Measurements from ENCODE around the gene RNF144B. TPM values are rescaled to one million over a fixed set of nuclear protein-coding genes. Genes with fewer than 3 reads are reported as not detected.
"Not testable (repeated sequence)": the region's sequence is repeated elsewhere in the genome, so short reads cannot be mapped to it uniquely, and the experiment has no call there.

Gene RNF144B
- 0.05 and 0.20 TPM in 2 replicates for total RNA-seq (2014; rRNA removed; shearing (Covaris generic))

DNA sequence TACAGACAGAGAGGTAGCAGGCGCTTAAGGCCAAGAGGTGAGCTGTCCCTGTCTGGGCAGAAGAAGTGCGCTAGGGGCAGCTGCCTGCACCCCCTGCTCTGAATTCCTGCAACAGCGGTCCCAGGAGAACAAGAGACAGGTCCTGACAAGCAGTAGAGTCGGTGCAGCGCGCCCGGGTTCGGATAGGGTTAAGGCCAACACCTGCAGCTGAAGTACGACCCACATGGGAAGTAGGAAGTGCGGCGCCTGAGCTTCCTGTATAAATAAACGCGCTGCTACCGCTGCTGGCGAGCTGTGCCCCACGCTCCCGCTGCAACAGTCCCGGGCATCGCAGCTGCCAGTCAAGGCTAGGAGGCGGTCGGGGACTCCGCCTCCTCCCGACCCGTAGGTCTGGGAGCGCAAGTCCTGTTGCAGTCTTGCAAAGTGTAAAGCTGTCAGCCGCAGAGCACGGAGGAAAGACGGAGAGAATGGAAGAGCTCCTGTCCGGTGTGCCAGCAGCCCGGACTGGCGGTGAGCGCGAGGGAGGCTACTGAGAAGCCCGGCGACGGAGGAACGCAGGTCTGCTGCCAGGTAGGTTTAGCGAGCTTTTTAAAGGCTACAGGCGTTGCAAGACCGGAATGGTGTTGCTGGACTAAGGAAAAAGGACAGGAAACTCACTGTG is at the start of gene RNF144B:
RNF144B (plus strand) TSS at position 290 of the 661 bp plus-strand sequence. CDS start 12,185 bp downstream, outside the sequence.
- Histone ChIP-seq H3K9me3 (replicated peaks) (no peaks in the 10 kb centered on the region), H3K27me3 (no peaks in the 10 kb centered on the region), H3K27ac (no peak within 1 kb of the TSS), H3K4me1 (no peaks in the 10 kb centered on the region), H3K36me3 (no peaks in the 10 kb centered on the region), H3K4me3 (peak within 1 kb of the TSS; percentile 55)
- DNase-seq = peak; percentile 48 to 55

DNA sequence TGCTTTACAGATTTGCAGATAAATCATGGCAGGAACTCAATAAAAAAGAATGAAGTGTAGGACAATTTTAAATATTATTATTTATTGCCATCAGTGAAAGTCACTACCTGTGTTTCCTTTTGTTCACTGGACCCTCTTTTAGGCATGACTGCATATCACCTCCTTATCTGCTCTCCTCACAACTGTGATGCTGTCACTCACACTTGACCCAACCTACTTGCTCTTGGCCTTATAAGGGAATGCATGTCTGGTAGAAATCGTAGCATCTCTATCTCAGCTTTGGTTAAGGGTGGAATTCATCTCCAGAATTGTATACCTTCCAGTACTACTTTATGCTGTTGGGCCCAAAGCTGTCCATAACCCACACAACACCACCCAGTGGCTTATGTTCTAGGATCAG is 47.6 kb upstream of the RNF144B start:
- Histone ChIP-seq H3K27me3 (no peaks in the 10 kb centered on the region), H3K4me3 (no peak overlapping the region), H3K27ac (no peak overlapping the region), H3K4me1 (no peaks in the 10 kb centered on the region), H3K9me3 (replicated peaks) (no peaks in the 10 kb centered on the region), H3K36me3 (no peaks in the 10 kb centered on the region)
- no peak for DNase-seq

DNA sequence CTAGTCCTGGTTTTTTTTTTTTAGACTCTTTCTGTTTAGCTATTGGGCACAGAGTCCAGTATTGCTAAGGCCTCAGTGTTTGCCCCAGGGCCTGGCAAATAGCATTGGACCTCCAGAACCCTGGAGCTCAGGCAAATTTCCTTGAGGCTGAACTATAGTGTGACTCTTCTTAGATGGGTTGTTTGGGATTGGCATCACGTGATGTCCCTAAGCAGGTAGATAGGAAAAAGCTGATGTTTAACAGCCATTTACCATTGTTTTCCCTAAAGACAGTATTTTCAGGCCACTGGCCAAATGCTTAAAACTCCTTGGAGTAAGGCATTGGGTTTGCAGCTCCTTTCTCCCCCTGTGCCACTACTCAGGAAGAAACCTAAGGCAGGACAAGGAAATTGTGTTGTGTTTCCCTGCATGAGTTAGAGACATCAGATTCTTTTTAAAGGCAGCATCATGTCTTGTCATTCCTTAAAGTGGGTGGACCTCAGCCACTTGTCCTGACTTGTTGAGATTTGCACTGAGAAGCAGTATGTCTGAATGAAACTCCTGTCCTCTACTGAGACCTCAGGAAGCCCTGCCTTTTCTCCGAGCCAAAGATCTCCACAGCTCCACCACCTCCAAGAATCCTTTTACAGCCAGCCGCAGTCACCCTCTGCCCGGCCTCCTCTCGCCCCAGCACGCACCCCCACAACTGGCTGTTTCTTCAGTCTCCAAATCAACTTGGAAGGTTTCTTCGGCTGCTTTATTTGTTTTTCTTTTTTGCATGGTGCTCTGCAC is 46.2 kb upstream of the RNF144B start:
- Histone ChIP-seq H3K36me3 (no peaks in the 10 kb centered on the region), H3K4me3 (no peak overlapping the region), H3K27ac (no peak overlapping the region), H3K4me1 (no peaks in the 10 kb centered on the region), H3K27me3 (no peaks in the 10 kb centered on the region), H3K9me3 (replicated peaks) (no peaks in the 10 kb centered on the region)
- no peak for DNase-seq

DNA sequence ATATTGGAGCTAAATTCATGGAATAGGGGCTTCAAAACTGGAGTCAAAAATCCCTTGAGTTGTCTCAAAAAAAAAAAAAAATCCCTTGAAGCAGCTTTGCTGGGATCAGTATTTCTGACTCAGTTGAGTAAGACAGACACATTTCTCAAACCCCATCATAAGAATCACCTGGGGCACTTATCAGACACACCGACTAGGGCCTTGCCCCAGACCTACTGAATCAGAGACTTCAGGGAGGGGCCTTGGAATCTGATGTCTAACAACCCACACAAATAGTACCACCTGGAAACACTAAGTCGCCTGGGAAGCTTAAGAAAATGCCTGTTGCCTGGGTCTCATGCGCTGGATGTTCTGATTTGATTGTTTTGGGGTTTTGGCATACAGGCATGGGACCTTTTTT is 44.9 kb upstream of the RNF144B start:
- Histone ChIP-seq H3K4me3 (no peak overlapping the region), H3K36me3 (no peaks in the 10 kb centered on the region), H3K27ac (no peak overlapping the region), H3K4me1 (no peaks in the 10 kb centered on the region), H3K9me3 (replicated peaks) (no peaks in the 10 kb centered on the region), H3K27me3 (no peaks in the 10 kb centered on the region)
- DNase-seq = no peak

DNA sequence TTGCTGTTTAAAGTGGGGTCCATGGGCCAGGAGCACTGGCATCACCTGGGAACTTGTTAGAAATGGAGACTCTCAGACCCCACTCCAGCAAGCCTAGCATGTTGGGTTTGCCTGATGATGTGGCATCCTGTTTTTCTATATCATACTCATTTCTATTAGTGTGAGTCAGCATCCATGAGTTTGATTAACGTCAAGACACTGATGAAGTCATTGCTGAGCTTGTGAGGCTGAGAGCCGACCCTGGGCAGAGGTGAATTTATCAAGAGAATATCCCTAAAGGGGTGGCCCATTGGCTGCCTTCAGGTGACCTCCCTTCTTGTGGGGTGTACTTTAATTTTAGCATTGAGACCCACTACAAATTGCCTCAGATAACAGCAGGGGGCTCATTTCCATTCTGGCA is 43.4 kb upstream of the RNF144B start:
- H3K27me3 ChIP-seq = no peaks in the 10 kb centered on the region
- no peak for DNase-seq
- H3K4me1 ChIP-seq = no peaks in the 10 kb centered on the region
- no peak overlapping the region for H3K4me3 ChIP-seq
- H3K36me3 ChIP-seq = no peaks in the 10 kb centered on the region
- no peaks in the 10 kb centered on the region for H3K9me3 ChIP-seq (replicated peaks)
- no peak overlapping the region for H3K27ac ChIP-seq

DNA sequence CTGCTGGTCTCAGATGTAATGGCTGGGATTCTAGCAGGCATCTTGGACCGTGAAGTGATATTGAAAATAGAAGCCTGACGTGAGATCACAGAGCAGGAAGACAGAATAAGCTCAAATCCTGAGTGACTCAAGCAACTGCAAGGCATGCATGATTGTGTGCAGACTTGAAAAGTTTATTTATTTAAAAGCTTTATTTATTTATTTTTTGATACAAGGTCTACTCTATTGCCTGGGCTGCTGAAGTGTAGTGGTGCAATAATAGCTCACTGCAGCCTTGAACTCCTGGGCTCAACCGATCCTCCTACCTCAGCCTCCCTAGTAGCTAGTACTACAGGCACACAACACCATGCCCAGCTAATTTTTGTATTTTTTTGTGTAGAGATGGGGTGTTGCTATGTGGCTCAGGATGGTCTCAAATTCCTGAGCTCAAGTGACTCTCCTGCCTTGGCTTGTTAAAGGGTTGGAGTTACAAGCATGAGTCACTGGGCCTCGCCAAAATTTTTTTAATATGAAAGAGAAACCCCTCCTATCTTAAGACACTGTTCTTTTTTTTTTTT is 40.1 kb upstream of the RNF144B start:
- Histone ChIP-seq H3K36me3 (no peaks in the 10 kb centered on the region), H3K4me1 (no peaks in the 10 kb centered on the region), H3K4me3 (no peak overlapping the region), H3K27ac (no peak overlapping the region), H3K9me3 (replicated peaks) (no peaks in the 10 kb centered on the region), H3K27me3 (no peaks in the 10 kb centered on the region)
- DNase-seq = peak; percentile 8 to 36

DNA sequence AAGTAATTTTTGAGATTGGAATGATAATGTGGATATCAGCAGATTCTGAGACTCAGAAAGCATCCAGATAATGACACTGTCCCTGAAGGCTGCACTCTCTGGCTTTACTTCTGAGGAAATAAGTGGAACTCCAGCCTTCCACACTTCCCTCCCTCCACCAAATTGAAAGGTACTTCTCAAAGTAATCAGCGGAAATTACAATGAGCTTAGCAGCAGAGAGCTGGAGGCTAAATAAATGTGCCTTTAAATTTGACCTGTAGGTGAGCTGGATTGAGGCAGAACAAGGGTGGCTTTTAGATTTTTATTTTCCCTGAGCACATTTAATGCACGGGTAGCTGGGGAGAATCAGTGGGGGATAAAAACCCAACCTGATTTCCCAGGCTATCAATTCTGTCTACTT is 39.3 kb upstream of the RNF144B start:
- Histone ChIP-seq H3K9me3 (replicated peaks) (no peaks in the 10 kb centered on the region), H3K27me3 (no peaks in the 10 kb centered on the region), H3K27ac (no peak overlapping the region), H3K4me1 (no peaks in the 10 kb centered on the region), H3K36me3 (no peaks in the 10 kb centered on the region), H3K4me3 (no peak overlapping the region)
- no peak for DNase-seq

DNA sequence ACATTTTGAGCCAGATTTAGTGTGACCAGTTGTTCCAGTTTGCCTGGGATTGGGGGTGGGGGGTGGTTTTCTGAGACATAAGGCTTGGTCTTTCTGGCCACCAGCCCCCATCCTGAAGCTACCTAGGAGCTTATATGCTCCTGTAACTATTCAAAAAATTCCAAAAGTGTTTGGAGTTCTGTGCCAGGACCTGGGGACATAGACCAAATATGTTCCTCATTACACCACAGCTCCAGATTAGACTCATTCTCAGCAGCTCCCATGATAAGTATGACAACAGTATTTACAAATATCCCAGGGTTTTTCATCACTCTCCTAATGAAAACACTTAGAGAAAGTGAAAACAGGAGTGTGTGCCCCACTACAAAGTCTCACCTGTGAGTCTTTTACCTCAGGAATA is 37.8 kb upstream of the RNF144B start:
- Histone ChIP-seq H3K4me1 (no peaks in the 10 kb centered on the region), H3K36me3 (no peaks in the 10 kb centered on the region)

DNA sequence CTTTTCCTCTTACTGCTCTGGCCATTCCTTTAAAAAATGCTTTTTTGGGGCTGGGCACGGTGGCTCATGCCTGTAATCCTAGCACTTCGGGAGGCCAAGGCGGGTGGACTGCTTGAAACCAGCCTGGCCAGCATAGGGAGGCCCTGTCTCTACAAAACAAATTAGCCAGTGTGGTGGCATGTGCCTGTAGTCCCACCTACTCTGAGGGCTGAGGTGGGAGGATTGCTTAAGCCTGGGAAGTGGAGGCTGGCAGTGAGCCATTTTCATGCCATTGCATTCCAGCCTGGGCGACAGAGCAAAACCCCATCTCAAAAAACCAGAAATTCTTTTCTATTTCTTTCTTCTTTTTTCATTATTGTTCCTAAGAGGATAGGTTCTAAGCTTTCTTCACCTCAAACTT is 36.9 kb upstream of the RNF144B start:
- DNase-seq = no peak
- H3K27me3 ChIP-seq = no peaks in the 10 kb centered on the region
- no peaks in the 10 kb centered on the region for H3K36me3 ChIP-seq
- H3K9me3 ChIP-seq (replicated peaks) = no peaks in the 10 kb centered on the region
- no peak overlapping the region for H3K27ac ChIP-seq
- no peak overlapping the region for H3K4me3 ChIP-seq
- H3K4me1 ChIP-seq = no peaks in the 10 kb centered on the region

More for the DNA sequence above, 37.8 kb upstream of the RNF144B start:
- no peak for DNase-seq
- Histone ChIP-seq H3K9me3 (replicated peaks) (no peaks in the 10 kb centered on the region), H3K27ac (no peak overlapping the region), H3K27me3 (no peaks in the 10 kb centered on the region), H3K4me3 (no peak overlapping the region)

DNA sequence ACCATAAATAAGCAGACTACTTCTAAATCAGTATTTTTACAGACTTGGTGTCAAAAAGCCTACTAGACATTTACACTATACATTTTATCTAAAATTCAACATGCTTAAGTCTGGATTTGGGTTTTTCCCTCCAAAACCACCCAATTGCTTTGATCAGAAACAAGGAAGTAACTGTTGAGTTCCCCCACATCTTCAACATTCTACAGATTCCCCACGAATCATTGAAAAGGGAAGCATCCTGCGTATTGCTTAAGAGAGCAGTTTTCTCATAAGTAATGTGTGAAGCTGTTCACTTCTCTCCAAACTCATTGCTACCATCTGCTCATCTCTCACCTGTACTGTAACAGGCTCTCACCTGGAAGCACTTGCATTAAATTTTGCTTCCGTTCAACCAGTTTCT is 36.4 kb upstream of the RNF144B start:
- no peaks in the 10 kb centered on the region for H3K27me3 ChIP-seq
- no peak overlapping the region for H3K4me3 ChIP-seq
- H3K36me3 ChIP-seq = no peaks in the 10 kb centered on the region
- no peak for DNase-seq
- H3K9me3 ChIP-seq (replicated peaks) = no peaks in the 10 kb centered on the region
- H3K4me1 ChIP-seq = no peaks in the 10 kb centered on the region
- no peak overlapping the region for H3K27ac ChIP-seq

DNA sequence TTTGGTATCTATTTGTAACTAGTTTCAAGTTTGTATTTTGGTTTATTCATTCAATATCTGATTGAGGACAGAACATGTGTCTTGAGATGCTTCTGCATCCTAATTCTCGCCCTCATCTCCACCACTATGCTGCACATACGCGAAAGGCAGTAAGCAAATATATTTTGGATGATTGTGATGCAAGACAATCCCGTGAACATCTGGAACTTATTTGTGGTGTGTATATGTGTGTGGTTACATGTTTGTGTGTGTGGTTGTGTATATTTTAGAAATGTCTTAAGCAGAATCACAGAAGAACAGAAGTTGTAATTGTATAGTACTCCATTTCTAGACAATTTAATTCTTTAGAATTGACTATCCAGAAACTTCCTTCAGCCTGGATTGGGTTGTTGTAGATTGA is 35.1 kb upstream of the RNF144B start:
- Histone ChIP-seq H3K27me3 (no peaks in the 10 kb centered on the region), H3K27ac (no peak overlapping the region), H3K36me3 (no peaks in the 10 kb centered on the region), H3K4me1 (no peaks in the 10 kb centered on the region), H3K4me3 (no peak overlapping the region), H3K9me3 (replicated peaks) (no peaks in the 10 kb centered on the region)
- DNase-seq = no peak

DNA sequence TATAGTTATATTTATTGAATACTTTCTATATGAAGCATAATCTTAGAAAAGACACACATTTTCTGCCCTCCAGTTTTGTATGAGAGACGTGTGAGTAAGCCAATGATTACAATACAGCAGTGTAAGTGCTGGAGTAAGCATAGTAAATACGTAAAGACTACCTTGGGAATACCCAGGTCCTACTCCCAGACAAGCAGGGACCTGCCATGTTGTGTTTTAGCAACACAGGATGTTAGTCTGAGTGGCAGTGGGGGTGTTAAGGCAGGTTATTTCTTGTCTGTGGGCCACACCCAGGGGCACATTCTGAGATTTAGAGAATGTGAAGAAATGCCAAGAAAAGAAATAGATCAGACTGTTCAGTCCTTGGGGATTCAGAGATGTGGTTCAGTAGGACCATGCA is 34.3 kb upstream of the RNF144B start:
- no peak for DNase-seq
- no peaks in the 10 kb centered on the region for H3K4me1 ChIP-seq
- H3K27ac ChIP-seq = no peak overlapping the region
- H3K9me3 ChIP-seq (replicated peaks) = no peaks in the 10 kb centered on the region
- no peaks in the 10 kb centered on the region for H3K27me3 ChIP-seq
- H3K4me3 ChIP-seq = no peak overlapping the region
- no peaks in the 10 kb centered on the region for H3K36me3 ChIP-seq

DNA sequence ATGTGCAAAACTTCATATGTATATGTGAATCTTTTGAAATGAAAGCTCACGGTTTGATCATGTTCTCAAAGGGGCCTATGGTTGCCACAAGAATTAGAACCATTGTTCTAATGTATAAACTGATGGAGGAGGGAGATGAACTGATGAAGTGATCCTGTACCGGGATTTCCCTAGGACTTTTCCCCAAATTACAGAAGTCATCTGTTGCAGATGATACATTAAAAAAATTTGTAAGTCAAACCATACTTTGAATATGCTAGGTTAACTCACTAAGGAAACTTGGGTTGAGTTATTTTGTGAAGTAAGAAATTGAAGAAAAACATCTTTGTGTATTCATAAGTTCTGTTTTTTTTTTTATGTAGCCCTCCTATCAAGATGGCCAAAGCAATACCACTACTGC is 33.9 kb upstream of the RNF144B start:
- Histone ChIP-seq H3K36me3 (no peaks in the 10 kb centered on the region), H3K4me3 (no peak overlapping the region), H3K27me3 (no peaks in the 10 kb centered on the region), H3K9me3 (replicated peaks) (no peaks in the 10 kb centered on the region), H3K4me1 (no peaks in the 10 kb centered on the region), H3K27ac (no peak overlapping the region)
- no peak for DNase-seq

DNA sequence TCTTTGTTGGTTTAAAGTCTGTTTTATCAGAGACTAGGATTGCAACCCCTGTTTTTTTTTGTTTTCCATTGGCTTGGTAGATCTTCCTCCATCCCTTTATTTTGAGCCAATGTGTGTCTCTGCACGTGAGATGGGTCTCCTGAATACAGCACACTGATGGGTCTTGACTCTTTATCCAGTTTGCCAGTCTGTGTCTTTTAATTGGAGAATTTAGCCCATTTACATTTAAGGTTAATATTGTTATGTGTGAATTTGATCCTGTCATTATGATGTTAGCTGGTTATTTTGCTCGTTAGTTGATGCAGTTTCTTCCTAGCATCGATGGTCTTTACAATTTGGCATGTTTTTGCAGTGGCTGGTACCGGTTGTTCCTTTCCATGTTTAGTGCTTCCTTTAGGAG is 29.6 kb upstream of the RNF144B start:
- H3K9me3 ChIP-seq (replicated peaks); H3K36me3 ChIP-seq; H3K27me3 ChIP-seq; H3K4me3 ChIP-seq; DNase-seq; H3K4me1 ChIP-seq; H3K27ac ChIP-seq: not testable (repeated sequence)

DNA sequence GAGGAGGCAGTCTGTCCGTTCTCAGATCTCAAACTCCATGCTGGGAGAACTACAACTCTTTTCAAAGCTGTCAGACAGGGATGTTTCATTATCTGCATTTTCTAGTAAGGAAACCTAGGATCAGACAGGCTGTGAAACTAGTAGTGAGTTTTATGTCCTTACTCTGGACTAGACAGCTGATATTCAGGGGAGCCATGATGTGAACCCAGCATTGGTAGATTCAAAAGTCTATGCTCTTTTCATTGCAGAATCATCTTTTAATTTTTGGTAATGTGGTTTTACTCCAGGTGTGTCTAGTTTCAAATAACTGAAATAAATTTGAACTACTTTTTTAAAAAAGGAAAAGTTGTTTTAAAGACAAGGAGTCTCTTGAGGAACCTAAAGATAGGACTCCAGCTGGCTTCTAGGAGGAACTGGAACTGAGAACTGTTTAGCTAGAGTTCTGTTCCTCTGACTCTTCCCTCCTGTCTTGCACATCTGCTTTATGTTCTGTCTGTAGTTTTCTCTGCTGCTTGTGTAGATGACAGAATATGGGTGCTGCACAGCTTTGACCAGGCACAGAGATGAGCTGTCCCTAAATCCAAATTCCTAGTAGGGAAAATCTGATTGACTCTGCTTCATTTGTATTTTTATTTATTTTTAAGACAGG is 27.8 kb upstream of the RNF144B start:
- H3K9me3 ChIP-seq (replicated peaks) = no peaks in the 10 kb centered on the region
- H3K27me3 ChIP-seq = no peaks in the 10 kb centered on the region
- DNase-seq = no peak
- H3K4me3 ChIP-seq = no peak overlapping the region
- H3K36me3 ChIP-seq = no peaks in the 10 kb centered on the region
- H3K4me1 ChIP-seq = no peaks in the 10 kb centered on the region
- no peak overlapping the region for H3K27ac ChIP-seq
